ENCODE data around the gene CNKSR3.

CNKSR3 gene

DNA sequence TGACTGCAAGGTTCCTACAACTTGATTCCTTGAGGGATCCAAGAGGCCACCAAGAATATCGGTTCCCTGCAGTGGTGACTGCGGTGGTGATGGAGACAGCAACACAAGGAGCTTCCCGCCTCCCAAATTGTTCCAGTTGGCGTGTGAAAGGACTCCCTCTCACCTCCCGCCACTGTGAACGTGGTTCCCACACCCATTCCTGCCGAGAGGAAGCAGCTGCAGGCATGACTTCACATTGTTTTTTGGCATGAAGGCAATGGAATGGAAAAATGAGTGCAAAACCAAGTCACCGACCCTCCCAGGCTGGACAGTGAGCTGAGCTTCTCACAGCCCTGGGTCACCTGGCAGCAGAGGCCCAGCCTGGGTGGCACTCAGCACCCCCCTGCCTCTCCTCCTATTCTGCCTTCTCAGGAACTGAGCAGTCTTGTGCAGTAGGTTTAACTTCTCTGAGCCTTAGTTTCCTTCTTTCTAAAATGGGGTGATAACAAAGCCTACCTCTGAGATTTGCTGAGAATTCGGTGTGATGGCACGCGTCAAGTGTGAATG is 75.0 kb downstream of the CNKSR3 start:
- TF ChIP-seq GLIS3 (CRISPR knock-in tag; IDR thresholded peaks at IDR 0.05) = no peak
- no peak for TF ChIP-seq TOX (CRISPR knock-in tag; IDR thresholded peaks at IDR 0.05; ENCODE audit: borderline replicate concordance)
- no peak for TF ChIP-seq ZNF565 (CRISPR knock-in tag; conservative IDR thresholded peaks at IDR 0.05; ENCODE audit: low read depth)
- TF ChIP-seq CSRNP3 (CRISPR knock-in tag; IDR thresholded peaks at IDR 0.05) = no peak
- TF ChIP-seq, protein P1, sequence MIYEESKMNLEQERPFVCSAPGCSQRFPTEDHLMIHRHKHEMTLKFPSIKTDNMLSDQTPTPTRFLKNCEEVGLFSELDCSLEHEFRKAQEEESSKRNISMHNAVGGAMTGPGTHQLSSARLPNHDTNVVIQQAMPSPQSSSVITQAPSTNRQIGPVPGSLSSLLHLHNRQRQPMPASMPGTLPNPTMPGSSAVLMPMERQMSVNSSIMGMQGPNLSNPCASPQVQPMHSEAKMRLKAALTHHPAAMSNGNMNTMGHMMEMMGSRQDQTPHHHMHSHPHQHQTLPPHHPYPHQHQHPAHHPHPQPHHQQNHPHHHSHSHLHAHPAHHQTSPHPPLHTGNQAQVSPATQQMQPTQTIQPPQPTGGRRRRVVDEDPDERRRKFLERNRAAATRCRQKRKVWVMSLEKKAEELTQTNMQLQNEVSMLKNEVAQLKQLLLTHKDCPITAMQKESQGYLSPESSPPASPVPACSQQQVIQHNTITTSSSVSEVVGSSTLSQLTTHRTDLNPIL (CRISPR knock-in tag; IDR thresholded peaks at IDR 0.05; ENCODE audit: low read depth) = no peak
- no peak for TF ChIP-seq TCF4 (CRISPR knock-in tag; IDR thresholded peaks at IDR 0.05; ENCODE audit: borderline replicate concordance)
- no peak for TF ChIP-seq RARB (CRISPR knock-in tag; IDR thresholded peaks at IDR 0.05)
- no peak for TF ChIP-seq ZC3H10 (CRISPR knock-in tag; IDR thresholded peaks at IDR 0.05)
- TF ChIP-seq ARNTL (CRISPR knock-in tag; IDR thresholded peaks at IDR 0.05; ENCODE audit: borderline replicate concordance, low read depth) = no peak
- TF ChIP-seq, protein P2, sequence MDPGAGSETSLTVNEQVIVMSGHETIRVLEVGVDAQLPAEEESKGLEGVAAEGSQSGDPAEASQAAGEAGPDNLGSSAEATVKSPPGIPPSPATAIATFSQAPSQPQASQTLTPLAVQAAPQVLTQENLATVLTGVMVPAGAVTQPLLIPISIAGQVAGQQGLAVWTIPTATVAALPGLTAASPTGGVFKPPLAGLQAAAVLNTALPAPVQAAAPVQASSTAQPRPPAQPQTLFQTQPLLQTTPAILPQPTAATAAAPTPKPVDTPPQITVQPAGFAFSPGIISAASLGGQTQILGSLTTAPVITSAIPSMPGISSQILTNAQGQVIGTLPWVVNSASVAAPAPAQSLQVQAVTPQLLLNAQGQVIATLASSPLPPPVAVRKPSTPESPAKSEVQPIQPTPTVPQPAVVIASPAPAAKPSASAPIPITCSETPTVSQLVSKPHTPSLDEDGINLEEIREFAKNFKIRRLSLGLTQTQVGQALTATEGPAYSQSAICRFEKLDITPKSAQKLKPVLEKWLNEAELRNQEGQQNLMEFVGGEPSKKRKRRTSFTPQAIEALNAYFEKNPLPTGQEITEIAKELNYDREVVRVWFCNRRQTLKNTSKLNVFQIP (CRISPR knock-in tag; IDR thresholded peaks at IDR 0.05; ENCODE audit: borderline replicate concordance, low read depth) = no peak
- TF ChIP-seq ZNF70 (CRISPR knock-in tag; IDR thresholded peaks at IDR 0.05) = no peak
- TF ChIP-seq, protein P3, sequence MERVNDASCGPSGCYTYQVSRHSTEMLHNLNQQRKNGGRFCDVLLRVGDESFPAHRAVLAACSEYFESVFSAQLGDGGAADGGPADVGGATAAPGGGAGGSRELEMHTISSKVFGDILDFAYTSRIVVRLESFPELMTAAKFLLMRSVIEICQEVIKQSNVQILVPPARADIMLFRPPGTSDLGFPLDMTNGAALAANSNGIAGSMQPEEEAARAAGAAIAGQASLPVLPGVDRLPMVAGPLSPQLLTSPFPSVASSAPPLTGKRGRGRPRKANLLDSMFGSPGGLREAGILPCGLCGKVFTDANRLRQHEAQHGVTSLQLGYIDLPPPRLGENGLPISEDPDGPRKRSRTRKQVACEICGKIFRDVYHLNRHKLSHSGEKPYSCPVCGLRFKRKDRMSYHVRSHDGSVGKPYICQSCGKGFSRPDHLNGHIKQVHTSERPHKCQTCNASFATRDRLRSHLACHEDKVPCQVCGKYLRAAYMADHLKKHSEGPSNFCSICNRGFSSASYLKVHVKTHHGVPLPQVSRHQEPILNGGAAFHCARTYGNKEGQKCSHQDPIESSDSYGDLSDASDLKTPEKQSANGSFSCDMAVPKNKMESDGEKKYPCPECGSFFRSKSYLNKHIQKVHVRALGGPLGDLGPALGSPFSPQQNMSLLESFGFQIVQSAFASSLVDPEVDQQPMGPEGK (CRISPR knock-in tag; IDR thresholded peaks at IDR 0.05; ENCODE audit: borderline replicate concordance) = no peak
- TF ChIP-seq ZFP3 (CRISPR knock-in tag; IDR thresholded peaks at IDR 0.05) = no peak
- no peak for TF ChIP-seq CSDC2 (CRISPR knock-in tag; IDR thresholded peaks at IDR 0.05)
- TF ChIP-seq ESRRG (CRISPR knock-in tag; IDR thresholded peaks at IDR 0.05) = no peak
- no peak for TF ChIP-seq OSR1 (CRISPR knock-in tag; IDR thresholded peaks at IDR 0.05)
- TF ChIP-seq, protein P4, sequence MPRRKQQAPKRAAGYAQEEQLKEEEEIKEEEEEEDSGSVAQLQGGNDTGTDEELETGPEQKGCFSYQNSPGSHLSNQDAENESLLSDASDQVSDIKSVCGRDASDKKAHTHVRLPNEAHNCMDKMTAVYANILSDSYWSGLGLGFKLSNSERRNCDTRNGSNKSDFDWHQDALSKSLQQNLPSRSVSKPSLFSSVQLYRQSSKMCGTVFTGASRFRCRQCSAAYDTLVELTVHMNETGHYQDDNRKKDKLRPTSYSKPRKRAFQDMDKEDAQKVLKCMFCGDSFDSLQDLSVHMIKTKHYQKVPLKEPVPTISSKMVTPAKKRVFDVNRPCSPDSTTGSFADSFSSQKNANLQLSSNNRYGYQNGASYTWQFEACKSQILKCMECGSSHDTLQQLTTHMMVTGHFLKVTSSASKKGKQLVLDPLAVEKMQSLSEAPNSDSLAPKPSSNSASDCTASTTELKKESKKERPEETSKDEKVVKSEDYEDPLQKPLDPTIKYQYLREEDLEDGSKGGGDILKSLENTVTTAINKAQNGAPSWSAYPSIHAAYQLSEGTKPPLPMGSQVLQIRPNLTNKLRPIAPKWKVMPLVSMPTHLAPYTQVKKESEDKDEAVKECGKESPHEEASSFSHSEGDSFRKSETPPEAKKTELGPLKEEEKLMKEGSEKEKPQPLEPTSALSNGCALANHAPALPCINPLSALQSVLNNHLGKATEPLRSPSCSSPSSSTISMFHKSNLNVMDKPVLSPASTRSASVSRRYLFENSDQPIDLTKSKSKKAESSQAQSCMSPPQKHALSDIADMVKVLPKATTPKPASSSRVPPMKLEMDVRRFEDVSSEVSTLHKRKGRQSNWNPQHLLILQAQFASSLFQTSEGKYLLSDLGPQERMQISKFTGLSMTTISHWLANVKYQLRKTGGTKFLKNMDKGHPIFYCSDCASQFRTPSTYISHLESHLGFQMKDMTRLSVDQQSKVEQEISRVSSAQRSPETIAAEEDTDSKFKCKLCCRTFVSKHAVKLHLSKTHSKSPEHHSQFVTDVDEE (CRISPR knock-in tag; IDR thresholded peaks at IDR 0.05) = no peak
- no peak for TF ChIP-seq ZFP30 (CRISPR knock-in tag; IDR thresholded peaks at IDR 0.05)
- no peak for TF ChIP-seq SNAI2 (CRISPR knock-in tag; IDR thresholded peaks at IDR 0.05)
- ATAC-seq = no peak

GRCh38 chr6:154434662-154435061 is 75.8 kb downstream of the CNKSR3 start:
- TF ChIP-seq TCF4 (CRISPR knock-in tag; IDR thresholded peaks at IDR 0.05; ENCODE audit: borderline replicate concordance) (no peak), ARNTL (CRISPR knock-in tag; IDR thresholded peaks at IDR 0.05; ENCODE audit: borderline replicate concordance, low read depth) (no peak), ZNF8 (CRISPR knock-in tag; IDR thresholded peaks at IDR 0.05) (no peak), TOX (CRISPR knock-in tag; IDR thresholded peaks at IDR 0.05; ENCODE audit: borderline replicate concordance) (no peak), CSRNP3 (CRISPR knock-in tag; IDR thresholded peaks at IDR 0.05) (no peak), ZFP30 (CRISPR knock-in tag; IDR thresholded peaks at IDR 0.05) (no peak), SNAI2 (CRISPR knock-in tag; IDR thresholded peaks at IDR 0.05) (no peak), ZNF565 (CRISPR knock-in tag; conservative IDR thresholded peaks at IDR 0.05; ENCODE audit: low read depth) (no peak), ZC3H10 (CRISPR knock-in tag; IDR thresholded peaks at IDR 0.05) (no peak)
- TF ChIP-seq, protein P3 (CRISPR knock-in tag; IDR thresholded peaks at IDR 0.05; ENCODE audit: borderline replicate concordance) = no peak
- TF ChIP-seq, protein P2 (CRISPR knock-in tag; IDR thresholded peaks at IDR 0.05; ENCODE audit: borderline replicate concordance, low read depth) = no peak
- no peak for ATAC-seq

Data from SK-N-SH treated with all-trans-retinoic acid at 6 μM for 48 hours (cell line).